Breast epithelium (tissue), 4 donors: ENCODE measurements around the gene NECAB3. TPM values are rescaled to one million over a fixed set of nuclear protein-coding genes. Genes with fewer than 3 reads are reported as not detected.

Source experiments
- DNase-seq, 2 donors: peaks; one replicate each; pipeline ENCODE4 v3.0.0-alpha.2; 2019; ENCODE audit warnings: low spot score in 2 of 2
- H3K27ac ChIP-seq, 2 donors: fragments of 200-600 bp; sonication (generic) in 1 of 2; one replicate each; pipeline ENCODE4 v1.5.1; 2016 to 2019; ENCODE audit warnings: mild to moderate bottlenecking in 1 of 2
- H3K27me3 ChIP-seq, 2 donors: fragments of 200-600 bp; sonication (generic) in 1 of 2; one replicate each; pipeline versions ENCODE4 v1.5.1 to v1.6.0; 2017 to 2019; ENCODE audit warnings: control low read depth in 1 of 2, mild to moderate bottlenecking in 1 of 2
- H3K36me3 ChIP-seq: fragments of 200-600 bp; one replicate; pipeline ENCODE4 v1.5.1; 2019
- H3K4me1 ChIP-seq, 2 donors: fragments of 200-600 bp; sonication (generic); one replicate each; pipeline ENCODE4 v1.5.1; 2016 to 2019; ENCODE audit warnings: control low read depth in 1 of 2
- H3K4me3 ChIP-seq, 3 donors: fragments of 200-600 bp; sonication (generic); 1 replicate in 2 of 3; 2 replicates in 1 of 3; pipeline ENCODE4 v1.5.1; 2016 to 2019; ENCODE audit warnings: mild to moderate bottlenecking in 3 of 3, moderate library complexity in 2 of 3
- H3K9me3 ChIP-seq, 2 donors: fragments of 200-600 bp; sonication (generic) in 1 of 2; one replicate each; pipeline ENCODE4 v1.5.1; 2016 to 2019; ENCODE audit warnings: control low read depth in 1 of 2
- CTCF ChIP-seq, 3 donors: fragments of 450-650 bp; IDR thresholded peaks; one replicate each; pipeline ENCODE4 v1.5.1; 2016 to 2017; ENCODE audit warnings: antibody characterized with exemption in 3 of 3, mild to moderate bottlenecking in 3 of 3, moderate library complexity in 3 of 3
- POLR2A ChIP-seq: fragments of 450-650 bp; IDR thresholded peaks from one replicate; pipeline ENCODE4 v1.6.1; 2016; ENCODE audit warnings: antibody characterized with exemption, mild to moderate bottlenecking, moderate library complexity
- POLR2AphosphoS5 ChIP-seq, 3 donors: sonication (generic); formaldehyde crosslinking; IDR thresholded peaks; one replicate each; pipeline ENCODE4 v1.6.1; 2017; ENCODE audit warnings: antibody characterized with exemption in 3 of 3
- intact Hi-C: fragments of 100-400 bp; cut with DNase I; formaldehyde crosslinking; loops from one replicate; pipeline ENCODE4 v1.15.1; 2023; ENCODE audit warnings: low total_unique reads
- total RNA-seq, 3 donors: library from RNA; depleted of rRNA; stranded (reverse); fragments of >200 nt; gene quantifications; one replicate each; pipeline ENCODE4 v1.1.0, GENCODE V29; 2016

The NECAB3 gene
- total RNA-seq, 3 donors from 2014 or later: 23.4 to 37.3 (median 28.5) TPM

- Histone ChIP-seq H3K27me3 (no peaks in the 10 kb centered on the region), H3K36me3 (no peaks in the 10 kb centered on the region), H3K4me3 (no peak overlapping the region), H3K4me1 (no peaks in the 10 kb centered on the region), H3K9me3 (no peaks in the 10 kb centered on the region), H3K27ac (peak overlapping the region in 1 of 2 donors; percentile 78)
- intact Hi-C loops: no loop called here
- no peak for DNase-seq
- no peak for TF ChIP-seq POLR2AphosphoS5 (IDR thresholded peaks at IDR 0.05)
Observed at GRCh38 chr20:33693741-33694638, 19.8 kb upstream of the NECAB3 start.

GRCh38 chr20:33693289-33693688 is 19.1 kb upstream of the NECAB3 start:
- no peak for DNase-seq
- Histone ChIP-seq H3K4me1 (no peaks in the 10 kb centered on the region), H3K9me3 (no peaks in the 10 kb centered on the region), H3K4me3 (no peak overlapping the region), H3K36me3 (no peaks in the 10 kb centered on the region), H3K27me3 (no peaks in the 10 kb centered on the region), H3K27ac (no peak overlapping the region)
- no peak for TF ChIP-seq CTCF (IDR thresholded peaks at IDR 0.05)
- no peak for TF ChIP-seq POLR2AphosphoS5 (IDR thresholded peaks at IDR 0.05)
- TF ChIP-seq POLR2A: no peak
- intact Hi-C loops: no loop called here

GRCh38 chr20:33689973-33690372 is 15.7 kb upstream of the NECAB3 start:
- Histone ChIP-seq H3K36me3 (no peaks in the 10 kb centered on the region), H3K9me3 (no peaks in the 10 kb centered on the region), H3K4me1 (peaks cover 6 to 8% of the 10 kb centered on the region in 2 donors), H3K27ac (no peak overlapping the region), H3K27me3 (no peaks in the 10 kb centered on the region), H3K4me3 (no peak overlapping the region)
- no peak for TF ChIP-seq POLR2A
- TF ChIP-seq CTCF (IDR thresholded peaks at IDR 0.05): no peak
- no peak for DNase-seq
- intact Hi-C loops: no loop called here

GRCh38 chr20:33689493-33689892 is 15.3 kb upstream of the NECAB3 start:
- peaks cover 6 to 8% of the 10 kb centered on the region in 2 donors for H3K4me1 ChIP-seq
- H3K4me3 ChIP-seq: no peak overlapping the region
- DNase-seq: no peak
- no peaks in the 10 kb centered on the region for H3K27me3 ChIP-seq
- TF ChIP-seq CTCF (IDR thresholded peaks at IDR 0.05) (no peak), POLR2AphosphoS5 (IDR thresholded peaks at IDR 0.05) (no peak)
- H3K36me3 ChIP-seq: no peaks in the 10 kb centered on the region
- intact Hi-C loops: no loop called here
- no peak overlapping the region for H3K27ac ChIP-seq
- no peaks in the 10 kb centered on the region for H3K9me3 ChIP-seq

GRCh38 chr20:33688938-33689424 is 14.8 kb upstream of the NECAB3 start:
- no peak overlapping the region for H3K27ac ChIP-seq
- H3K9me3 ChIP-seq: no peaks in the 10 kb centered on the region
- peaks cover 6 to 8% of the 10 kb centered on the region in 2 donors for H3K4me1 ChIP-seq
- no peaks in the 10 kb centered on the region for H3K36me3 ChIP-seq
- no peaks in the 10 kb centered on the region for H3K27me3 ChIP-seq
- intact Hi-C loops: no loop called here
- TF ChIP-seq POLR2A (no peak), POLR2AphosphoS5 (IDR thresholded peaks at IDR 0.05) (no peak), CTCF (IDR thresholded peaks at IDR 0.05) (no peak)
- DNase-seq: no peak
- no peak overlapping the region for H3K4me3 ChIP-seq
